HUDEP-2 (cell line): Measurements from ENCODE around the gene CPLX1.
A peak's percentile ranks its signal among the peaks of the same experiment; 100 is the strongest.
"Not testable (repeated sequence)": the region's sequence is repeated elsewhere in the genome, so short reads cannot be mapped to it uniquely, and the experiment has no call there.

Source experiments
- DNase-seq, 76 experiments: peaks; one replicate each; lab custom pipeline; 2025; ENCODE audit not compliant: unreplicated experiment in 76 of 76; lab: John Stamatoyannopoulos, UW

Gene CPLX1

DNA sequence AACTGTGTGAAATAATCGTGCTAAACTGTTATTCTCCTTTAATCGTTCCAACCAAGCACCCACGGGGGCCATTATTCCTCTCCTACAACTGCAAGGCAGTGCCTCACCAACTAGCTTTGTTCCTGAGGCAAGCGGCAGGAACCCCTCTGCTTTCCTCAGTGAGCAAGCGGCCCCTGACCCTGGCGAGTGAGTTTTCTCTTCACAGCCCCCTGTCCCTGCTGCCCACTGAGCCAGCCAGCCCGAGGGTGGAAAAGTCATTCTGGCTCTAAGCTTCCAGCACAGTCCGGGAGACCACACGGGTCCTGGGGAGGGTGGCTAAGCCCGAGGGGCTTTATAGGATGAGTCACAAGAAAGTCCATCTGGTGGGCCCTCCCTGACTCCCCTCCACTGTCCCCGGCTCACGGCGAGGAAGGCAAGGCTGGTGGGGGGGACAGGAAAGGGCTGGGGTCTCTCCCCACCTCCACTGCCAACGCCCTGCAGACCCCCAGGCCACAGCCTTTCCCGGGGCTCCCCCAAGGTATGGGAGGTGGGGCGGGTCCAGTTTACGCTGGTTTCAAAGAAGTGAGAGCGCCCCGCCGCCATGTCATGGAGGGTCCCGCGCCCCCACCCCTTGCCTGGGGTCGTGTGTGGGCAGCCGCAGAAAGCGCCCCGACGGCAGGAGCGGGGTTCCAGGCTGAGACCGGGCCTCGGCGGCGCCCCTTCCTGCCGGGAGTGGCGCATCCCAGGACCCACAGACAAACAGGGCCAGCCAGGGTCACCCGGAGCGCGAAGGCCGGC lies 45.0 kb downstream of the CPLX1 start:
- no peak for DNase-seq

DNA sequence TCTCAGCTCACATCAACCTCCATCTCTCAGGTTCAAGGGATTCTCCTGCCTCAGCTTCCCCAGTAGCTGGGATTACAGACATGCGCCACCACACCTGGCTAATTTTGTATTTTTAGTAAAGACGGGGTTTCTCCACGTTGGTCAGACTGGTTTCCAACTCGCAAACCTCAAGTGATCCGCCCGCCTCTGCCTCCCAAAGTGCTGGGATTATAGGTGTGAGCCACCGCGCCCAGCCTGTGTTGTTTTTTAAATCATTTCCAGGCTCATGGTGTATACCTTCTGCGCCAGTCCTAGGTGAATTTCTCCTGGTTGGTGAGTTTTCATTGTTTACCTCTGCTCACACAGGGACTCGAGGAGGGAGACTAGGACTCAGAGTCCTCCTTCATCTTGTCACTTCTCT lies 45.7 kb downstream of the CPLX1 start:
- not testable (repeated sequence) for DNase-seq

DNA sequence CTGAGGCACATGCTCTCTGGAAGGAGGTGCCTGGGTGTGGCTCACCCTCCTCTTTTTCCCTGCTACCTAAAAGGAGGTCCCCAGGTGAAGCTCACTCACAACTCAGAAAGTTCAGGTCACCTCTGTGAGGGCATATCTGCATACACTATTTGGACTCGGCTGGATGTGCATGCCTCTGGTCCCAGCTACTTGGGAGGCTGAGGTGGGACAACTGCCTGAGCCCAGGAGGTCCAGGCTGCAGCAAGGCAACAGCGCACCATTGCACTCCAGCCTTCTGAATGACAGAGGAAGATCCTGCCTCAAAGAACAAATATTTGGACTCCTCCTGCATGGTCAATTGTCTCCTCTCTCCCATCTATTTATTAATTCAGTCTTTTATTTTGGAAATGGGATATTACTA lies 46.4 kb downstream of the CPLX1 start:
- DNase-seq = no peak

DNA sequence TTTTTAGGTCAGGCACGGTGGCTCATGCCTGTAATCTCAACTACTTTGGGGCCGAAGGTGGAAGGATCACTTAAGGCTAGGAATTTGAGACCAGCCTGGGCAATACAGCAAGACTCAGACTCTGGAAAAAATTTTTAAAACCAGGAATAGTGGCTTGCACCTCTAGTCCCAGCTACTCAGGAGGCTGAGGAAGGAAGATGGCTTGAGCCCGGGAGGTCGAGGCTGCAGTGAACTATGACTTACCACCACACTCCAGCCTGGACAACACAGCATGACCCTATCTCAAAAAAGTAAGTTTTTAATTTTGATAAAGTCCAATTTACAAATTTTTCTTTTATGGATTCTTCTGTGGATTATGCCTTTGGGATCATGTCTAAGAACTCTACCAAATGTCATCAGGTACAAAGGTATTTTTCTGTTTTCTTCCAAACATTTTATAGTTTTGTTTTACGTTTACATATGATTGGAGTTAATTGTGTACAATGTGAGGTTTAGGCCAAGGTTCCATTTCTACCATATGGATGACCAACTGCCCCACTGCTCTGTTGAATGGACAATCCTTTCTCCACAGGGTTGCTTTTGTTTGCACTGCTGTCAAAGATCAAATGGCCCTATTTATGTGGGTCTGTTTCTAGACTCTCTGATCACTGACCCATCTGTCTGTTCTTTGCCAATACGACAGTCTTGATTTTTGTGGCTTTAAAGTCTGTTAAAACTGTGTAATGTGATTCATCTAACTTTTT lies 48.2 kb downstream of the CPLX1 start:
- no peak for DNase-seq

DNA sequence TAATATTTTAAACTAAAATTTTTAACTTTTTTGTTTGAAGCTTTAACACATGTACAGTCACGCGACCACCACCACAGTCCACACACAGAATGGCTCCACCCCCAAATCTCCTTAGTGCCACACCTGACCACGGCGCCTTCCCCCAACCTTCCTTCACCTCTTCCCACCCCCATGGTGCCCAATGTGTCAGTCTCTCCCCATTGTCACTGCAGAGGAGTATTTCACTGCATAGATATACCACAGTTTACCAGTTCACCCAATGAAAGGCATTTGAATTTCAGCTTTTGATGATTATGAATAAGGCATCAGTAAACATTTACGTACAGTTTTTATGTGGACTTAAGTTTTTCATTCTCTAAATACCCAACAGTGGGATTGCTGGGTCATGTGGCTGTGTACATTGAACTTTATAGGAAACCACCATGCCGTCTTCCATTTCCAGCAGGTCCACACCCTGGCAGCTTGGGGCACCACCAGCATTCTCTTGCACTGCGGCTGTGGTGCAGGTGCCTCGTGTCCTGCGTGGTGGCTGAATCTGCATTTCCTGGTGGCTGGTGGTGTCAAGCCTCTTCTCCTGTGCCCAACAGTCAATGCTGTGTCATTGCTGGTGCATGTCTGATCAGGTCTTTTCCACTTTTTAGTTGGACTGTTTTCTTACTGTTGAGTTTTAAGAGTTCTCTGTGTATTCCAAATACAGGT lies 49.0 kb downstream of the CPLX1 start:
- no peak for DNase-seq

DNA sequence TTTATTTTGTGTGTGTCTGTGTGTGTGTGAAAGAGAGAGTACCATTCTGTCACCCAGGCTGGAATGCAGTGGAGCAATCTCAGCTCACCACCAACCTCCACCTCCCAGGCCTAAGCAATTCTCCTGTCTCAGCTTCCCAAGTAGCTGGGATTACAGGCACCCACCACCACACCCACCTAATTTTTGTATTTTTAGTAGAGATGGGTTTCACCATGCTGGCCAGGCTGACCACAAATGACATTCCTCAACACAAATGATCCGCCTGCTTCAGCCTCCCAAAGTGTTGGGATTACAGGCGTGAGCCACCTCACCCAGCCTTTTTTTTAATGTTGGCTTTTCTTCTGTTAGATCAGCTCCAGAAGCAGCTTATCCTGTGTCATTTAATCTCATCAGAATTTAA lies 50.4 kb downstream of the CPLX1 start:
- DNase-seq = not testable (repeated sequence)

DNA sequence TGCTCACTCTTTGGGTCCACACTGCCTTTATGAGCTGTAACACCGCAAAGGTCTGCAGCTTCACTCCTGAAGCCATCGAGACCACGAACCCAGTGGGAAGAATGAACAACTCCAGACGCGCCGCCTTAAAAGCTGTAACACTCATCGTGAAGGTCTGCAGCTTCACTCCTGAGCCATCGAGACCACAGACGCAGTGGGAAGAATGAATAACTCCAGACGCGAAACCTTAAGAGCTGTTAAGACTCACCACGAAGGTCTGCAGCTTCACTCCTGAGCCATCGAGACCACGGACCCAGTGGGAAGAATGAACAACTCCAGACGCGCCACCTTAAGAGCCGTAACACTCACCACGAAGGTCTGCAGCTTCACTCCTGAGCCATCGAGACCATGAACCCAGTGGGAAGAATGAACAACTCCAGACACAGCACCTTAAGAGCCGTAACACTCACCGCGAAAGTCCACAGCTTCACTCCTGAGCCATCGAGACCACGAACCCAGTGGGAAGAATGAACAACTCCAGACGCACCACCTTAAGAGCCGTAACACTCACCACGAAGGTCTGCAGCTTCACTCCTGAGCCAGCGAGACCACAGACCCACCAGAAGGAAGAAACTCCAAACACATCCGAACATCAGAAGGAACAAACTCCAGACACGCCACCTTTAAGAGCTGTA lies 51.4 kb downstream of the CPLX1 start:
- DNase-seq = not testable (repeated sequence)

DNA sequence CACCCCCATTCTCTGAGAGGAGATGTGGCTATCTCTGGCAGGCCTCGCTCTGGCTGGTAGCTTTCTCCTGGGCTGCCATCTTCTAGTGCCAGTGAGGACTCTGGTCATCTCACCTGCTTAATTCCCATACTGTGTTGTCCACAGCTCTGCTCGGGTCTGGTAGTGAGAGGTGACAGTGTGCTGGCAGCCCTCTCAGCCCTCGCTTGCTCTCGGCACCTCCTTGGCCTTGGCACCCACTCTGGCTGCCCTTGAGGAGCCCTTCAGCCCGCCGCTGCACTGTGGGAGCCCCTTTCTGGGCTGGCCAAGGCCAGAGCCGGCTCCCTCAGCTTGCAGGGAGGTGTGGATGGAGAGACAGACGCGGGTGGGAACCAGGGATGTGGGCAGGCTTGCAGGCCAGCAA lies 52.7 kb downstream of the CPLX1 start:
- DNase-seq = no peak

DNA sequence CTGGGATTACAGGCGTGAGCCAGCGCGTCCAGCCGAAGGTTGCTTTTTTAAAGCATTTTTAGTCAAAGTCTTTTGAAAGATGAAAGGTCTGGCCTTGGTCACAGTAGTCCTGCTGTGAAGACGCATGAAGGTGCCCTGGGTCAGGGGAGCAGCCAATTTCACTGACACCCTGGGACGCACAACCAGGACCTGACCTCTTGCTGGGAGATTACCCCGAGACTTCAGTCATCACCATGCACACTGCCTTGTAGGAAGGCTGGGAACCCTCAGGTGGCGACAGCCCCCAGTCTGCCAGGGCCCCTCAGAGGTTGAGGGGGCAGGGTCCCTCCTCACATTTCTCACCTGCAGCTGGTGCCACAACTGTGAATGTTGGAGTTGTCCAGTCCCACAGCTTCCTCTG lies 53.2 kb downstream of the CPLX1 start:
- no peak for DNase-seq

DNA sequence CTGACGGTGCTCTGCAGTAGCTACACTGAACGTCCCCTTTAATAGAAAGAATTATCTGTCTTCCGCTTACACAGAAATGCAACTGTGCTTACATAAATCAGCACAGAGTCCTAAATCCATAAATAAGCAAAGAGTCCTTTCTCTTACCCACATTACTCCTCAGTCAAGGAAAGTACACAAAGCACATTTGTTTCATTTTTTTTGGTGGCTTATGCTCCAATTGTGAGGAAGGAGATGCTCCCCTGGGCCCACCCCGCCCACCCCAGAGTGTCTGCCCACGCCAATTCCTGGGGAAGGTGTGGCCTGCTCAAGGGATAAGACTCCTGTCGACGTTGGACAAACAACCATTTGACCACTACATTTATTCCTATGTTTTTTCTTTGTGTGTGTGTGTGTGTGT lies 53.8 kb downstream of the CPLX1 start:
- no peak for DNase-seq

DNA sequence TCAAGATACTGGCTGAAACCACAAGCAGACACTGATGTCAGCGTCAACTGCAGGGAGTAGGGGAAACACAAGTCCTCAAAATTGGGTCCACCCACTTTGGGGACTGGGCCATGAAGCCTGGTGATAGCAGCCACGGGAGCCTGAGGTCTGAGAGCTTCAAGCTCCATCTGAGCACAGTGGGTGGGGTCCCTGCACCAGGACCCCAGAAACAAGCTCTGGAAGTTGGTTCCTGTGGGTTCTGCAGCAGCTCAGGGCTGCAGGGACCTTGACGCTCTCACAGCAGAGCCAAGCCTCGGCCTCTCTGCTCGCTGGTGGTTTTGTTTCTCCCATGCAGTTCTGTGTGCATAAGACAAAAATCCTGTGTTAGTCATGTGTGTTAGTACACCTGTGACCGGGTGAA lies 54.5 kb downstream of the CPLX1 start:
- DNase-seq = no peak

DNA sequence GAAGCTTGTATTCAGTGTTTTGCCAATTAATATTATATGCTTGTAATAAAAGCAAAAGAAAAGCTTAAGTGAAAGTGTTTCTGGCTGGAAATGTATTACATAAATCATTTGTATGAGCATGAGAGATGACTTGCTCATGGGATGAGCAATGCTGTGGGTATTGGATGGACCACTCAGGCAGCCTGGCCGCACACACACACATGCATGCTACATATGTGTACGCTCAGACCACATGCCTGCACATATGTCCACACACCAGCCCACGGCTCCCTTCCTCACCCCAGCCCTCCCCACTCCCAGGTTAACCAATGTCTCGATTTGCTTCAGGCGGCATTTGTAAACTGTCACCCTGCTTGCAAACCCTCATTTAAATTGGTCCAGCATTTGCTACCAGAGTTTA lies 55.9 kb downstream of the CPLX1 start:
- DNase-seq = no peak

DNA sequence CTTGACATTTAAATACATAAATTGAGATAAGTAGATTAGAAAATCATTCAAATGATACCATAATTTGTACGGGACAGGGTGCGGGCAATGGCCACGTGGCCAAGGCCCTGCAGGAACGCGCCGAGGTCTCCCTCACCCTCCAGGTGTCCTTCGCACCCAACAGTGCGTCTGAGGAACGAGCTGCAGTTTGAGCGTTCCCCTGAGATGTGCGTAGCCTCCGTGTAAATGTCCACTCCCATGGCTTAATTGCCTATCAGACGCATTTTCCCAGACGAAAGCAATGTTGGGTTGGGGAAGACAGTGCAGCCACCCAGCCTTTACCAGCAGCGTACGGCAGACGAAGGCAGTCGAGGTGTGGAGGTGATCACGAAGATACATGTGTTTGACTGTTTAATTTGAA lies 56.4 kb downstream of the CPLX1 start:
- DNase-seq = no peak

DNA sequence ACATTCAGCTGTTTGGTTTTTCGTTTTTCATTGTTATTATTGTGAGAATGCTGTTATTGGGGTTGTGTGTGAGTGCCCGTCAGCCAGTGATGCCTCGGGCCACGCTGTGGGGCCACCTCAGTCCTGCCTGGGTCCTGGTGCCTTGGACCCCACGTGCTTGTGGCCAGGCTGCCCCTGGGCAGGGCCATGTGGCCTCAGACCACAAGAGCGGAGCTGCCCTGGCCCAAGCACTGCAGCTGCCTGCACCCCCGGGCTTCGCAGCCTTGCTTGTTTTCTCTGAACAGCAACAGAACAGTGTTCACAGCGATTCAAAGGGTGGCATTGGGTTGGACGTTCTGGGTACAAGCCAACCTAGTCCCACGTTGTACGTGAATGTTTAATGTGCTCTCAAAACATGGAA lies 56.9 kb downstream of the CPLX1 start:
- DNase-seq = no peak

DNA sequence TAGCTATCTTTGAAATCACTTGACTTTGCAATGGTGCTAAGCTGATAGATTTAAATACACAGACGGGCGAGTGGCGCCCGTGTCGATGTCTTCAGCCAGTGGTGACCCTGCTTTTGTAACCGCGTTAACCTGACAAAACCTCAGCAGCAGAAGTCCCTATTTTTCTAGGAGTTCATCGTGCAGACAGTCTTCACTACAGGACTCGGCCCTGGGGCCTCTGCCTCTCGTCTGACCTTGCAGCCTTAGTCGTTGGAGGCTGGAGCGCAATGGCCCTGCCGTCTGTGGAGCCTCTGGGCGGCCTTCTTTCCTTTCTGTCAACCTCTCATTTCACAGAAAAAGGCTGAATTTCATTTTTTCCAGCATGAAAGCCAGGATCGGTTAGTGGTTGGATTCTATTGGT lies 57.9 kb downstream of the CPLX1 start:
- no peak for DNase-seq

DNA sequence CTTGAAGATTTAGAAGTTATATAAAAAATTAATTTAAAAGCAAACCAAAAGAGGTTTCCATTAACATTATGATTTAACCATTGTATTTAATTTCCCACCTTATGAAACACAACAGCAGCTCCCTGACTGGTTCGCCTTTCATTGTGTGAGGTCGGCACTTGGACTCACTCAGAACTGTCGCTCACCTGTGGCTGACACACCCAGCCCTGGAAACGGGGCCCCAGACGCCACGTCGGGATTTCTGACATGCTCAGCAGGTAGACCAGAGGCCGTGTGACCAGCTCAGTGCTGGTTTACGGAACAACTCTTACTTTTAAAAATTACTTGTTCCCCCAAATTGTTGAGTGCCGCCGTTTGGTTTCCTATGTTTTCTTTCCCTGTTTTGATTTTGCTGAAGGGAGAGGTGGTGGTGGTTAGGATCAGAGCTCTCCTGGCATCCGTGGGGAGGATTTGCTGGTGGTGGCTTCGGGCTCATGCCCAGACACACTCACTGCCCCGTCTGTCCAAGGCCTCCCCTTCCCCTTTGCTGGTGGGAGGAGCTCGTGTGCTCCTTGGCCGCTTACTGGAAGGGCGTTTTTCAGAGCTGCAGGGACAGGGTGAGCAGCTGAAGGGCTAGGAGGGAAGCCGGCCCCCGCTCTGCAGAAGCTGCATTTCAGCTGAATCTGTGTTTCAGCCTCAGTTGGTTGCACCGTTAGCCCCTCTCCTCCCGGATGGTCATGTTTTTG lies 59.2 kb downstream of the CPLX1 start:
- no peak for DNase-seq

DNA sequence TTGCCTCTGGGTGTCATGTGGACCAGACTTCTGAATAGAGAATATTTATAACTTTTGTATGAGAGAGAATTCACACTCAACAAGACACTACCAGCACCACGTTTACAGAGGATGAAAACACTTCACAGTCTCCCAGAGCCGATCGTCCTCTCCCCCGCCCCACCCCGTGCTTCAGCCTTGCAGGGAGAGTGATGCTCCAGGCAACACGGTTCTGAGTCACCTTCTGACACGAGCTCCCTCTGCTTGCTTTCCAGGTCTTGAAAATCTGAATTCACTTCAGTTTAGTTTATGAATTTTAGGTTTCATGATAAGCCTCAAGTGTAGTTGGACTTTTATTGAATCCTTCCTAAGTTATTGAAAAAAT lies 59.8 kb downstream of the CPLX1 start:
- DNase-seq = peak in 1 of 76 experiments; percentile 8

DNA sequence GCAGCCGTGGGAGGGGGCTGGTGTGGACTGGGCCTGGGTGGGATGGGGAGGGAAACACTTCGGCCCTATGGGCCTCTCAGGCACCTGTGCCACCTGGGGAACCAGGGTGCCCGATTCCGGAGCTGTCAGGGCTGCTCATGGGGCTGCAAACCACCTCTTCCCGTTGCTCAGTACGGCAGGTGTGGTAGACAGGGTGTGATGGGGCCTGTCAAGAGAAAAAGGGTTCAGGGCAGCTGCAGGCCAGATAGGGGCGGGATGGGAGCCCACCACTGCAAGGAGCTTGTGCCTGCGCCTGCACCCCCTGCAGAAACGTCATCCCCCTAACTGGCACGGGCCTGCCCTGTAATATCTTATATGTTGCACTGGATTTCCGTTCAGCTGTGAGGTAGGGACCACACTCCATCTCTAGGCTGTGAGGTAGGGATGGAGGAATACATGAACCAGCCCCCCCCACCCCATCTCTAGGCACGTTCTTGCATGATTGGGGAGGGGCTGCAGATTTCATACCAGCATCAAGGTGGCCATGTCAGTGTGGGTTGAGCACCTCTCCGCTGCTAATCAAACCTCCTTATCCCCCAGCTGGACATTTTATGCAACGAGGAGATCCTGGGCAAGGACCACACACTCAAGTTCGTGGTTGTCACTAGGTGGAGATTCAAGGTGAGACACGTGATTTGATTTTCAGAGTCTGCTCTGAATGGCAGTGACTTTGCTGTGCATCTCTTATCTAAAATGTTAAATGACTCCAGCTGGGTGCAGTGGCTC lies 61.3 kb downstream of the CPLX1 start:
- no peak for DNase-seq

DNA sequence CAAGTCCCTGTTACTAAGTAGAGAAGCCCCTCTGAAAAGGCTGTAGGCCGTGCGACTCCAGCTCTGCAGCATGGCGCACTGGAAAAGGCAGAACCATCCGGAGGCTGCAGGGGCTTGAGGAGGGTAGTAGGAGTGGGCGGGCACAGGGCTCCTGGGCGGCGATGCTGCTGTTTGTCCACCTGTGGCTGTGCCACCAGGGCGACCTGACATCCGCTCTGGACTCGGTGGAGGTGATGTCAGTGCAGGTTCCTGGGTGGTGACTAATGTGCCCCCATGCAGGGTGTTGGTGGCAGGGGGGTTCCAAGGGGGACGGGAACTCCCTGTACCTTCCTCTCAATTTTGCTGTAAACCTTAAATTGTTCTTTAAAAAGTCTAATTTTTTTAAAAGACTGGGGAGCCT lies 62.0 kb downstream of the CPLX1 start:
- DNase-seq = no peak
